ENCODE results near the gene ANKRD42.

The ANKRD42 gene

GRCh38 chr11:83156144-83156995 lies 37.1 kb upstream of the ANKRD42 start:
- peak overlapping the region; percentile 66 to 67 for H3K4me3 ChIP-seq (replicated peaks in 1 of 2; ENCODE audit: low read depth in 2 of 2, low read length in 2 of 2)
- TF ChIP-seq CTCF (IDR thresholded peaks at IDR 0.05; ENCODE audit: low read depth, low read length) = no peak
- peak in 1 of 2 donors; percentile 100 for DNase-seq (ENCODE audit: low read depth in 2 of 2)

- TF ChIP-seq CTCF (IDR thresholded peaks at IDR 0.05; ENCODE audit: low read depth, low read length) = no peak
- peak in 1 of 2 donors; percentile 100 for DNase-seq (ENCODE audit: low read depth in 2 of 2)
- H3K4me3 ChIP-seq (replicated peaks in 1 of 2; ENCODE audit: low read depth in 2 of 2, low read length in 2 of 2) = peak within 1 kb of the TSS; percentile 82 to 91
Measured at GRCh38 chr11:83156996-83157593, 36.4 kb upstream of the ANKRD42 start, which contains the start of gene PCF11. PCF11 (plus strand) TSS chr11:83157131; CDS start chr11:83157440, 309 bp downstream.

- peak overlapping the region; percentile 82 to 91 for H3K4me3 ChIP-seq (replicated peaks in 1 of 2; ENCODE audit: low read depth in 2 of 2, low read length in 2 of 2)
- TF ChIP-seq CTCF (IDR thresholded peaks at IDR 0.05; ENCODE audit: low read depth, low read length) = no peak
- DNase-seq (ENCODE audit: low read depth in 2 of 2) = peak; percentile 57 to 62
Measured at GRCh38 chr11:83157594-83158356, 35.7 kb upstream of the ANKRD42 start.

GRCh38 chr11:83158357-83158786 lies 35.1 kb upstream of the ANKRD42 start:
- peak overlapping the region; percentile 82 to 91 for H3K4me3 ChIP-seq (replicated peaks in 1 of 2; ENCODE audit: low read depth in 2 of 2, low read length in 2 of 2)
- no peak for TF ChIP-seq CTCF (IDR thresholded peaks at IDR 0.05; ENCODE audit: low read depth, low read length)
- DNase-seq (ENCODE audit: low read depth in 2 of 2) = no peak

GRCh38 chr11:83158965-83159901 lies 34.3 kb upstream of the ANKRD42 start:
- TF ChIP-seq CTCF (IDR thresholded peaks at IDR 0.05; ENCODE audit: low read depth, low read length) = no peak
- no peak for DNase-seq (ENCODE audit: low read depth in 2 of 2)
- H3K4me3 ChIP-seq (replicated peaks in 1 of 2; ENCODE audit: low read depth in 2 of 2, low read length in 2 of 2) = peak overlapping the region; percentile 82 to 91

All from cardiac fibroblast (primary cell).